T1000 (cell line): ENCODE data around the gene NOC3L.
"Not testable (repeated sequence)": the region's sequence is repeated elsewhere in the genome, so short reads cannot be mapped to it uniquely, and the experiment has no call there.

Experiments used
- DNase-seq: peaks from one replicate; lab custom pipeline; 2025; ENCODE audit warnings: mixed read lengths; lab: John Stamatoyannopoulos, UW

Gene NOC3L

GRCh38 chr10:94362360-94363250, at the start of gene NOC3L:
NOC3L (minus strand) TSS chr10:94362939; CDS start chr10:94362838, 101 bp downstream.
- peak; percentile 96 for DNase-seq

GRCh38 chr10:94412449-94412848, 49.7 kb upstream of the NOC3L start:
- DNase-seq = no peak

DNA sequence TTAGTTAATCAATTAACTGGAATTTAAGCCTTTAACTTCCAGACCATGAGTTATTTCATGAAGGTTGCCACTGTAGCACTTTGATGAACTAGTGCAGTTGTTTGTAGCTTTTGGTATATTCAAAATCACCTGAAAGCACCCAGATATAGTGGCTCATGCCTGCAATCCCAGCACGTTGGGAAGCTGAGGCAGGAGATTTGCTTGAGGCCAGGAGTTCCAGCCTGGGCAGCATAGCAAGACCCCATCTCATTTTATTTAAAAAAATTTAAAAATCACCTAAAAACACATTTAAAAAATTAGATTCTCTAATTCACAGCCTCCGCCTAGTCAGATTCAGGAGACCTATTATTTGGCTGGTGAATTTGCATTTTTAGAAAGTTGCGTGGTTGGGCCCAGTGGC, 48.6 kb upstream of the NOC3L start:
- no peak for DNase-seq

- DNase-seq = no peak
These were observed 46.4 kb upstream of the NOC3L start for GRCh38 chr10:94409021-94409657.

DNA sequence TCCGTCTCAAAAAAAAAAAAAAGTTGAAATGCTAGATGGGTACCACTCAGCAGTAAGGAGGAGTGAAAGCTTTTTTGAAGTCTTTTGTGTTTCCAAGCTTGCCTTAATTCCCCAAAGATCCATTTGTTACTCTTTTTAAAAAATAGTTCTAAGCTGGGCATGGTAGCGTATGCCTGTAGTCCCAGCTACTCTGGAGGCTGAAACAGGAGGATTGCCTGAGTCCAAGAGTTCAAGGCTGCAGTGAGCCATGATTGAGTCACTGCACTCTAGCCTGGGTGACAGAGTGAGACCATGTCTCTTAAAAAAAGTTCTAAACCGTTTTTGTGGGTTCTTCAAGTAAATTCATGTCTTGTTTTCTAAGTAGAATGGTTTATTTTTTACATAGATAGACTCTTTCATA, 44.9 kb upstream of the NOC3L start:
- DNase-seq = no peak

GRCh38 chr10:94405406-94405805, 42.7 kb upstream of the NOC3L start:
- no peak for DNase-seq

GRCh38 chr10:94403380-94404213, 40.9 kb upstream of the NOC3L start:
- DNase-seq = peak; percentile 34

DNA sequence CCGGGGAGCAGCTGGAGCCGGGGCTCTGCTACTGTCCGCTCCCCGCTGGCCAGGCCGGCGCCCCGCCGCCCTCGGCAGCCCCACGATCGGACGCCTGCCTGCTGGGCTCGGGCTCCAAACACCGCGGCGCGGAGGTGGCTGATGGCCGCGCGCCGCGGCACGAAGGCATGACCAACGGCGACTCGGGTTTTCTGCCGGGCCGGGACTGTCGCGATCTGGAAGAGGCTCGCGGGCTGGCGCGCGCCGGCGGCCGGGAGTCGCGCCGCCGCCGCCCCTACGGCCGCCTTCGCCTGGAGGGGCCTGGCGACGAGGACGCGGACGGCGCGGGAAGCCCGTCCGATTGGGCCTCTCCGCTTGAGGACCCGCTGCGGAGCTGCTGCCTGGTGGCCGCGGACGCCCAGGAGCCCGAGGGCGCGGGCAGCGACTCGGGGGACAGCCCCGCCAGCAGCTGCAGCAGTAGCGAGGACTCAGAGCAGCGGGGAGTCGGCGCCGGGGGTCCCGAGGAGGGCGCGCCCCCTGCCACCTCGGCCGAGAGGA, 40.2 kb upstream of the NOC3L start:
- no peak for DNase-seq

DNA sequence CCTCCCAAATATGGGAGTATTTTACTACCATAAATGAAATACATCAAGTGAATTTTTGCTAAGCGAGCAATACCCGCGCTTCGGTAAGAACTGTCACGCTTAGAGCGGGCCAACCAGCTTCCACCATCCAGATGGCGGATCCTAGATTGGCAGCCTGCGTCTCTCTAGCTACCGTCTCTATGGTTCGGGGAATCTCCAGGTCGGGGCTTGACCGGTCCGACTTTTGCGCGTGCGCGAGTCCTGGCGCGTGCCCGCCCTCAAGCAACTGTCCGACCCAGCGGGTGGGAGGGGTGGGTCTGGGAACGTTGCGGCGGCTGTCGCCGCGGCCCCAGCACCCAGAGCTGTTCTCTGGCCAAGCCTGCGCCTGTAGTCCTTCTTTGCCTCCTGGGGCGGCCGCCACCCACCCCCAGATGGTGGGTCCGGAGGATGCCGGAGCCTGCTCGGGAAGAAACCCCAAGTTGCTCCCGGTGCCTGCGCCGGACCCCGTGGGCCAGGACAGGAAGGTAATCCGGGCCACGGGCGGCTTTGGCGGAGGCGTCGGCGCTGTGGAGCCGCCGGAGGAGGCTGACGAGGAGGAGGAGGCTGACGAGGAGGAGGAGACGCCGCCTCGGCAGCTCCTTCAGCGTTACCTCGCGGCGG, 39.6 kb upstream of the NOC3L start, which contains the start of gene TBC1D12:
Gene TBC1D12 (plus strand): TSS at position 338 of the 639 bp plus-strand sequence. CDS start 73 bp downstream, at position 411.
- DNase-seq = peak; percentile 96

DNA sequence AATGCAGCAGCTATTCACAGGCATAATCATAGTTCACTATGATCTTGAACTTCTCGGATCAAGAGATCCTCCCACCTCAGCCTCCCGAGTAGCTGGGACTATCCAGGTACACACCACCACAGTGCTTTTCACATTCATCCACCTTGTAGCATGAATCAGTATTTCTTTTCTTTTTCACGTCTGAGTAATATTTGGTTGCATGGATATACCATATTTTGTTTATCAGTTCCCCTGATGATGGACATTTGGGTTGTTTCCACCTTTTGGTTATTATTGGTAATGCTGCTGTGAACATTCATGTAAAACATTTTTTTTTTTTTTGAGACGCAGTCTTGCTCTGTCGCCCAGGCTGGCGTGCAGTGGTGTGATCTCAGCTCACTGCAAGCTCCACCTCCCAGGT, 36.0 kb upstream of the NOC3L start:
- DNase-seq = no peak

DNA sequence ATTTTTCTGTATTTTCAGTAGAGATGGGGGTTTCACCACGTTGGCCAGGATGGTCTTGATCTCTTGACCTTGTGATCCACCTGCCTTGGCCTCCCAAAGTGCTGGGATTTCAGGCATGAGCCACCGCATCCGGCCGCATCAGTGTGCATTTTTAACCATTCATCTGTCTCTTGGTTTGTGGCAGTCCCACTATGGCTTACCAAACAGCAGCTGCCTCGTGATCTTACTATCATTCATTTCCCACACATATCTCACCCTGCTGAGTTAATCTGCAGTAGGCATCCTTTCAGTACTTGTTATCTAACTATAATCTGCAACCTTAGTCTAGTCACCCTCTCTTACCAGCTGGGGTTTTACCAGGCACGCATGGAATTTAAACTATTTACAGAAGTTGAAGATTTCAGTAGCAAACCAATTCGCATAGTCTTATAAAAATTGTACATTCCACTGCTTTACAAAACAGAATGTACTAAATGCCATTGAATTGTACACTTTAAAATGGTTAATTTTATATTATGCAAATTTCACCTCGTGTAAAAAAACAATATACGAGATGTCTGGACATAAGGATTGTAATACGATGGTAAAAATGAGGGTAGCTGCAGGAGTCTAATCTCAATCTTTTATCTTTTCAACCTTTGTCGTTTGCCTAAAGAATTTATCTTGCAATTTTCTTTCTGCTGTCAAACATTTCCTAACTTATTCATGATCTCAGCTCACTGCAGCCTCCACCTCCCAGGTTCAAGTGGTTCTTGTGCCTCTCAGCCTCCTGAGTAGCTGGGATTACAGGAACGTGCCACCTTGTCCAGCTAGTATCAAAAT, 35.0 kb upstream of the NOC3L start:
- peak; percentile 46 for DNase-seq

- not testable (repeated sequence) for DNase-seq
These were observed 29.4 kb upstream of the NOC3L start for GRCh38 chr10:94392117-94392516.

GRCh38 chr10:94385733-94386132, 23.0 kb upstream of the NOC3L start:
- DNase-seq = not testable (repeated sequence)

GRCh38 chr10:94383530-94383929, 20.8 kb upstream of the NOC3L start:
- no peak for DNase-seq

DNA sequence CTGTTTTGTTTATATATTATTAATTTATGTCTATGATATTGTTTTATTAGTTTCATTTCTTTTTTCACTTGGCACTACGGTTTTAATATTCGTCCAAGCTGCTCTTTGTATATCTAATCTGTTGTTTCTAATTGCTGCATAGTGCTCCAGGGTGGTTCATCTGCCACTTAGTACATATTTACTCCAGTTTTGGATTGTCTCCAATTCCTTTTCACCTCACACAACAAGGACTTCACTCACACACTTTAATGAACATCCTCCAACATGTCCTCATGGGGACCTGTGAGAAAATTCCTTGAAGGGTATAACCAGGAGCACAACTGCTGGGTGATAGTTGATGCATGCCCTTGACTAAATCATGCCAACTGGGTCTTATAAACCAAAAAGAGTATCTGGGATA, 14.1 kb upstream of the NOC3L start:
- no peak for DNase-seq

DNA sequence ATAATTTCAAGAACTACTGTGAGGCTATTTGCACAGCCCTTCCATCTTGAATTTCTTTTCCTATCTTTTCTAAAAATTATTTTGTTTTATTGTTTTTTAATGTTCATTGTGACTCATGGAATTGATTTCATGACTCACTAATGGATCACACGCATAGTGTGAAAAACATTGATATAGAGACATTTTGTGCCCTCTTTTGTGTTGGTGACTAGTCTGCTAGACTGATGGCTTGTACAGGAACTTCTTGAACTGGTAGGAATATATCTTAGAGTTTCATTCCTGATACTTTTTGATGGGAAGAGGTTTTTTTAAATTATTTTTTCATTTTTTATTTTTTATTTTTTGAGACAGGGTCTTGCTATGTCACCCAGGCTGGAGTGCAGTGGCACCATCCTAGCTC, 12.6 kb upstream of the NOC3L start:
- no peak for DNase-seq

DNA sequence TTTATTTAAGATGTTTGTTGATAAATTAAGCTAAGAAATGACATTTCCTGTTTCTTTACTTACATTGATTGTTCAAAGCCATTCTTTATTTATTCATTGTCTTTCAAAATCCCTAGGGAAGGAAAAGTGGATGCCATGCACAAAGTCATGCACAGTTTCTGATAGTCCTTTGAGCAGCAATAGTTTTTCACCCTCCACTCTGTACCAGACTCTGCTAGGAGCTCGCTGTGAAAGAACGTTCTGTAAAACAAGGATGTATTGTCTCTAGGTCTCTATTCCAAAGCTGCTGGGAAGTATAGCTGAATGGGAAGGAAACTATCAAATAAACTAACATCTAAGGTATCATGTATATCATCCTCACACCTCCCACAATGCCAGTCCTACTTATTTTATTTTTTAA, 7.8 kb upstream of the NOC3L start:
- DNase-seq = no peak

- DNase-seq = no peak
These were observed 3.6 kb upstream of the NOC3L start for GRCh38 chr10:94366382-94366781.

DNA sequence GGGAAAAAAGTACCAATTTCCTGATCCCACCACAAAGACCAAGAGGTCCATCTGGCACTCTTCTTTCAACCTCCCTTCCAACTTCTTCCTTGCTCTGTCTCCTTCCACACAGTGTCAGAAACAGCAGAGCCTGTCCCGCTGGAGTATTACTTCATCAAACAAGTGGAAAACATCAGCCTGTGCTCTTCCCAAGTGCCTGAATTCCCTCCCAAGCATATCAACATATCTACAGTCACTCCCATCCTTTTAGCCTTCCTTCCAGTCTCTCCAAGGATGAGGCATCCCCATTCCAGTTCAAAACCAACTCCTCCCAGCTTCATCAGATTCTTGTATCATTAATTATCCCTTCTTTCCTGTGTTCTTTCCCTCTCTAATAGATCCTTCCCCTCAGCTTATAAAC, 1.7 kb upstream of the NOC3L start:
- no peak for DNase-seq

DNA sequence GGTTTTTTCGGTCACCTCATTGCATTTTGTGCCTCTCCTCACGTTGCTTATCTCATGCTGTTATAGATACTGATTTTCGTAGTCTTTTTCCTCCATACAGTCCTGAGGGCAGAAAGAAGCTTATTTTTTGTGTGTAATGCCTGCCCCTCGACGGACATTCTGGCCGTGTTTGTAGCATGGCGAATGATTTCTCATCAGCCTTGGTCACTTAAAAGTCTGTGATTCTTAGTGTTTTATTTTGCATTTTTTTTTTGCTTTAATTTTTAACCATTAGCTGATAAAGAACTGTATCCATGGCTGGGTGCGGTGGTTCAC, 469 bp upstream of the NOC3L start:
- DNase-seq = no peak
